COLO829 (cell line): Measurements from ENCODE around the gene RPS19BP1.

Experiments used
- DNase-seq: peaks from one replicate; pipeline ENCODE4 v3.0.0; 2012; ENCODE audit warnings: low spot score

Gene RPS19BP1

GRCh38 chr22:39490135-39490798, 42.3 kb downstream of the RPS19BP1 start:
- peak; percentile 94 for DNase-seq

DNA sequence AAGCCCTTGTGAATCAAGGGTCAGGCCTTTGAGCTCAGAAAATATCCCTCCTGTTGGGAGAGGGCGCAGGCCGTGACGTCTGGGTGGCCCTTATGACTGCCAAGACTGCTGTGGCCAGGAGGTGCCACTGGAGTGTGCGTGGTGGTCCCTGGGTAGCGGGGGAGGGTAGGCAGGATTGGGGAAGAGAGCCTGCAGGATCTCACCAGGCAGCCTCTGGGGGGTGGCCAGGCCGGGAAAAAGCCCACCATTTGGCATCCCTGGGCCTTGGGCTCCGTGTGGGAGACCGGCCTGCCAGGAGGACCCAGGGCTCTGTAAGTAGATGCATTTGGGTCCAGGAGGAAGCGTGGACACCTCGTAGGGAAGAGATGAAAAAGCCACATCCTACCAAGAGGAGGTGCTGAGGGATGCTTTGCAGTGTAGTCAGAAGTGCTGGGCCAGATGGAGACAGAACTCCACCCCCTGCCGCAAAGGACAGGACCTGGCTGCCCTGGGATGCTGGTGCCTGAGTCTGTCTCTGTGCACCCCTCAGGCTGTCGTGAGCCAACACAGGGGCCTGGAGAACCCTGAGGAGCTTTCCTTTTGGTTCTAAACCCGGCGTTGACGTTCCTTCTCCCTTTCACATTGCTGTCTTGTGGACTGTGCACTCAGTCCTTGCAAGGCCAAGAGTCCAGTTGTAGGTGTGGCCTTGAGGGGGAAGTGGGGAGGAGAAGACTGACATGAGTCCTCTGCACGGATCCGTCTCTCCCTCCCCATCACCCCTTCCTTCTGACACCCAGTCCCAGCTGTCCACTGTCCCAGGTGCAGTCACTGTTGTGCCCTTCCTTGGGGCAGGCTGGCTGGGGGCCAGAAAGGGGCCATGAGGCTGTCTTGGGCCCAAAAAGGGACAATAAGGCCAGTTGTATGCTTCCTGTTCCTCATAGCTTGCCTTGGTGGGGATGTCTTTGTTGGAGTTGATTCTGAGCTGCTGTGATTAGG, 43.2 kb downstream of the RPS19BP1 start:
- no peak for DNase-seq

- no peak for DNase-seq
Measured at GRCh38 chr22:39488563-39489083, 43.9 kb downstream of the RPS19BP1 start.

DNA sequence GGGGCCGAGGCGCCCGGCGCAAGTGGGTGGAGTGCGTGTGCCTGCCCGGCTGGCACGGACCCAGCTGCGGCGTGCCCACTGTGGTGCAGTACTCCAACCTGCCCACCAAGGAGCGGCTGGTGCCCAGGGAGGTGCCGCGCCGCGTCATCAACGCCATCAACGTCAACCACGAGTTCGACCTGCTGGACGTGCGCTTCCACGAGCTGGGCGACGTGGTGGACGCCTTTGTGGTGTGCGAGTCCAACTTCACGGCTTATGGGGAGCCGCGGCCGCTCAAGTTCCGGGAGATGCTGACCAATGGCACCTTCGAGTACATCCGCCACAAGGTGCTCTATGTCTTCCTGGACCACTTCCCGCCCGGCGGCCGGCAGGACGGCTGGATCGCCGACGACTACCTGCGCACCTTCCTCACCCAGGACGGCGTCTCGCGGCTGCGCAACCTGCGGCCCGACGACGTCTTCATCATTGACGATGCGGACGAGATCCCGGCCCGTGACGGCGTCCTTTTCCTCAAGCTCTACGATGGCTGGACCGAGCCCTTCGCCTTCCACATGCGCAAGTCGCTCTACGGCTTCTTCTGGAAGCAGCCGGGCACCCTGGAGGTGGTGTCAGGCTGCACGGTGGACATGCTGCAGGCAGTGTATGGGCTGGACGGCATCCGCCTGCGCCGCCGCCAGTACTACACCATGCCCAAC, 44.6 kb downstream of the RPS19BP1 start:
- no peak for DNase-seq

DNA sequence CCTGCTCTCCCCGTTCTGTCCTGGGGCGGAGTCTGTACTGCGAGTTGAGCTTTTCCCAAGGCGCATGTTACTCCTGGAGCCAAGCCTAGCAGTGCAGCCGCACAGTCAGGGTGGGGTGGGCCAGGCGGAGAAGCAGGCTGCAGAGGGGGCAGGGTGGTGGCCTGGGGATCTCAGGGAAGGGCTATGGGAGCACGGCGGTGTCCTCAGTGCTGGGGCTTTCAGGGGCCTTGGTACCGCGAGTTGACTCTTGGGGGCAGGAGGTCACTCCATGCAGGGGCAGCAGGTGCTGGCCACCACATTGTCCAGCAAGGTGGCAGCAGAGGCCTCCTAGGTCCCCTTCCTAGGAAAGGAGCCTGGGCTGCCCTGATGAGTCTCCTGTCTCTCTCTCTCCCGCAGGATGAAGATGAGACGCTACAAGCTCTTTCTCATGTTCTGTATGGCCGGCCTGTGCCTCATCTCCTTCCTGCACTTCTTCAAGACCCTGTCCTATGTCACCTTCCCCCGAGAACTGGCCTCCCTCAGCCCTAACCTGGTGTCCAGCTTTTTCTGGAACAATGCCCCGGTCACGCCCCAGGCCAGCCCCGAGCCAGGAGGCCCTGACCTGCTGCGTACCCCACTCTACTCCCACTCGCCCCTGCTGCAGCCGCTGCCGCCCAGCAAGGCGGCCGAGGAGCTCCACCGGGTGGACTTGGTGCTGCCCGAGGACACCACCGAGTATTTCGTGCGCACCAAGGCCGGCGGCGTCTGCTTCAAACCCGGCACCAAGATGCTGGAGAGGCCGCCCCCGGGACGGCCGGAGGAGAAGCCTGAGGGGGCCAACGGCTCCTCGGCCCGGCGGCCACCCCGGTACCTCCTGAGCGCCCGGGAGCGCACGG, 45.4 kb downstream of the RPS19BP1 start:
- no peak for DNase-seq

DNA sequence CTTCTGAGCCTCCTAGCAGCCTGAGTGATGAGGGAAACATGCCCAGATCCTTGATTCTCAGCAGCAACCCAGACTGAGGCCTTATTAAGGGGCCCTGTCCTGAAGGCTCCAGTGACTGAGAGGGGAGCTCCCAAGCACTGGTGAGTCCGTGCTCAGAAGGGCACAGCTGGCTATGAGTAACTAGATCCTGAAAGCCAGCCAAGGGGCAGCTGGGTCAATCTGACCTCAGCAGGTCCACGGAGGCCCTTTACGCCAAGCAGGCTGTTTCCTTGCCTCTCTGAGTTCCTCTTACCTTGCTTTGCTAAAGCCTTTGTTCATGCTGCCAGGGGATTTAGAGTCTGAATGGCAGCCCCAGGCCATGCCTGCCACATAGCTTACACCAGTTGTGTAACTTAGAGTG, 49.8 kb downstream of the RPS19BP1 start:
- DNase-seq = no peak

- DNase-seq = no peak
Measured at GRCh38 chr22:39481595-39481994, 51.0 kb downstream of the RPS19BP1 start.

DNA sequence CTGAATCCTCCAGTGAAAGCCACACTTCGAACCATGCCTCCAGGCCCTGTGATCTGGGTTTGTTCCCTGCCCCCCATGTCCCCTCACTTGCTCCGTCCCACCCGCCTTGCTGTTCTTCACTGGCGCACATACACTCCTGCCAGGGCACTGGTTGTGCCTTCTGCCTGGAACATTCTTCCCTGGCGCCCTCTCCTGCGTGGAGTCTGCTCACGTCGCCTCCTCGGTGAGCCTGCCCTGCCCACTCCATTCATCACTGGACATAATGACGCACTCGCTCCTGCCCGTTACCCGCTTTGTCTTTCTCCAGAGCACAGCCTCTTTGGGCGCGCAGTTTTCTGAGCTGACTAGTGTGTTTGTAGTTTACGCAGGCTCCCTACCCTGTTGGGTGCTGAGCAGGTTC, 51.5 kb downstream of the RPS19BP1 start:
- DNase-seq = no peak

- no peak for DNase-seq
Measured at GRCh38 chr22:39480557-39480956, 52.0 kb downstream of the RPS19BP1 start.

DNA sequence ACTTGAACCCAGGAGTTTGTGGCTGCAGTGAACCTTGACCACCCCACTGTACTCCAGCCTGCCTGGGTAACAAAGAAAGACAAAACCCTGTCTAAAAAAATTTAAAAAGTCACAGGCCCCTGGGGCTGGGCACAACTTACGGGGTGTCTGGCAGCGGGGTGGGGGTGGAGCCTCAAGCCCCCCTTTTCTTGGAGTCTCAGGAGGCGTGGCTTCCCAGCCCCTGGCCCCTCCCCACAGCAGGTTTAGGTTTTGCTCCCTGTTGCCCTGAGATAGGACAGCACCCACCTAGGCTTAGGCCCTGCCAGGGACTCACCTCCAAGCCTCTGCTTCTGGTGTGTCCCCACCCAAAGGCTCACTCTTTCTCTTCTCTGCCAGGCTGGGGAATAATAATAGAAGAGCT, 53.3 kb downstream of the RPS19BP1 start:
- no peak for DNase-seq
